ENCODE data around the gene SCN1A. TPM values are rescaled to one million over a fixed set of nuclear protein-coding genes. Genes with fewer than 3 reads are reported as not detected.

The SCN1A gene
- total and polyA plus RNA-seq, 2 of the 13 experiments (the other 11 are each of a cell fraction or from before 2014, with no cell fraction given) = 19.9 to 39.4 TPM

GRCh38 chr2:166140932-166141331, 13.1 kb upstream of the SCN1A start:
- in situ Hi-C loops (cut with HindIII; ENCODE audit: extremely low pct_ligation_motif_present, low pct_unique_long_range_greater_than_20kb) = no loop called here
- H3K36me3 ChIP-seq (replicated peaks in 1 of 2; ENCODE audit: control insufficient read depth in 1 of 2, insufficient read depth in 2 of 2, low read length in 2 of 2) = no peaks in the 10 kb centered on the region
- BruUV-seq (replicated peaks) = no TSS peak
- H3K4me2 ChIP-seq (ENCODE audit: low read depth, low read length) = no peak overlapping the region
- H3K4me3 ChIP-seq (replicated peaks in 1 of 3; ENCODE audit: insufficient read depth in 1 of 3, low read depth in 2 of 3, low read length in 3 of 3) = no peak overlapping the region
- peaks cover 8% of the 10 kb centered on the region for H3K9me3 ChIP-seq (ENCODE audit: low read length)
- no peaks in the 10 kb centered on the region for H3K79me2 ChIP-seq (ENCODE audit: insufficient read depth, low read length)
- no peak overlapping the region for H3K9ac ChIP-seq (ENCODE audit: insufficient read depth, low read depth, low read length)
- 89% methylated on average over 2 of the region's 2 CpGs for WGBS (ENCODE audit: low lambda C conversion rate)
- H4K20me1 ChIP-seq (ENCODE audit: insufficient read depth, low read length) = no peaks in the 10 kb centered on the region
- peak overlapping the region; percentile 60 for H2AFZ ChIP-seq (ENCODE audit: low read length)
- no peaks in the 10 kb centered on the region for H3K27me3 ChIP-seq (ENCODE audit: control insufficient read depth in 1 of 2, insufficient read depth in 2 of 2, low read length in 2 of 2)
- FAIRE-seq (no peak), ATAC-seq (peak; percentile 46; the same call in 2 of the 3 replicates), DNase-seq (ENCODE audit: low spot score) (no peak)
- POLR2A ChIA-PET = interaction anchor here (0.9 kb wide), 1 partner anchor 16 kb away, joined by 5 read pairs; no protein-coding TSS in a partner anchor
- TF ChIP-seq MAFK (conservative IDR thresholded peaks at IDR 0.05 in 1 of 2, IDR thresholded peaks at IDR 0.05 in 1 of 2; ENCODE audit: low read length in 2 of 2) = no peak
- TF ChIP-seq YEATS4 (CRISPR knock-in tag; IDR thresholded peaks at IDR 0.05; ENCODE audit: borderline replicate concordance) = 0 out of 2 replicates have a peak, but pooled peaks have one; percentile 26
- no peak for TF ChIP-seq FOXK1 (CRISPR knock-in tag; IDR thresholded peaks at IDR 0.05; ENCODE audit: borderline replicate concordance, low read depth)
- no peak for TF ChIP-seq HOXD1 (CRISPR knock-in tag; IDR thresholded peaks at IDR 0.05)
- no peak for TF ChIP-seq MXD4 (CRISPR knock-in tag; IDR thresholded peaks at IDR 0.05)
- TF ChIP-seq ZNF33A (CRISPR knock-in tag; IDR thresholded peaks at IDR 0.05; ENCODE audit: borderline replicate concordance) = 0 out of 2 replicates have a peak, but pooled peaks have one; percentile 39
- TF ChIP-seq ZNF609 (CRISPR knock-in tag; IDR thresholded peaks at IDR 0.05; ENCODE audit: borderline replicate concordance) = 0 out of 2 replicates have a peak, but pooled peaks have one; percentile 26
- TF ChIP-seq, protein P1, sequence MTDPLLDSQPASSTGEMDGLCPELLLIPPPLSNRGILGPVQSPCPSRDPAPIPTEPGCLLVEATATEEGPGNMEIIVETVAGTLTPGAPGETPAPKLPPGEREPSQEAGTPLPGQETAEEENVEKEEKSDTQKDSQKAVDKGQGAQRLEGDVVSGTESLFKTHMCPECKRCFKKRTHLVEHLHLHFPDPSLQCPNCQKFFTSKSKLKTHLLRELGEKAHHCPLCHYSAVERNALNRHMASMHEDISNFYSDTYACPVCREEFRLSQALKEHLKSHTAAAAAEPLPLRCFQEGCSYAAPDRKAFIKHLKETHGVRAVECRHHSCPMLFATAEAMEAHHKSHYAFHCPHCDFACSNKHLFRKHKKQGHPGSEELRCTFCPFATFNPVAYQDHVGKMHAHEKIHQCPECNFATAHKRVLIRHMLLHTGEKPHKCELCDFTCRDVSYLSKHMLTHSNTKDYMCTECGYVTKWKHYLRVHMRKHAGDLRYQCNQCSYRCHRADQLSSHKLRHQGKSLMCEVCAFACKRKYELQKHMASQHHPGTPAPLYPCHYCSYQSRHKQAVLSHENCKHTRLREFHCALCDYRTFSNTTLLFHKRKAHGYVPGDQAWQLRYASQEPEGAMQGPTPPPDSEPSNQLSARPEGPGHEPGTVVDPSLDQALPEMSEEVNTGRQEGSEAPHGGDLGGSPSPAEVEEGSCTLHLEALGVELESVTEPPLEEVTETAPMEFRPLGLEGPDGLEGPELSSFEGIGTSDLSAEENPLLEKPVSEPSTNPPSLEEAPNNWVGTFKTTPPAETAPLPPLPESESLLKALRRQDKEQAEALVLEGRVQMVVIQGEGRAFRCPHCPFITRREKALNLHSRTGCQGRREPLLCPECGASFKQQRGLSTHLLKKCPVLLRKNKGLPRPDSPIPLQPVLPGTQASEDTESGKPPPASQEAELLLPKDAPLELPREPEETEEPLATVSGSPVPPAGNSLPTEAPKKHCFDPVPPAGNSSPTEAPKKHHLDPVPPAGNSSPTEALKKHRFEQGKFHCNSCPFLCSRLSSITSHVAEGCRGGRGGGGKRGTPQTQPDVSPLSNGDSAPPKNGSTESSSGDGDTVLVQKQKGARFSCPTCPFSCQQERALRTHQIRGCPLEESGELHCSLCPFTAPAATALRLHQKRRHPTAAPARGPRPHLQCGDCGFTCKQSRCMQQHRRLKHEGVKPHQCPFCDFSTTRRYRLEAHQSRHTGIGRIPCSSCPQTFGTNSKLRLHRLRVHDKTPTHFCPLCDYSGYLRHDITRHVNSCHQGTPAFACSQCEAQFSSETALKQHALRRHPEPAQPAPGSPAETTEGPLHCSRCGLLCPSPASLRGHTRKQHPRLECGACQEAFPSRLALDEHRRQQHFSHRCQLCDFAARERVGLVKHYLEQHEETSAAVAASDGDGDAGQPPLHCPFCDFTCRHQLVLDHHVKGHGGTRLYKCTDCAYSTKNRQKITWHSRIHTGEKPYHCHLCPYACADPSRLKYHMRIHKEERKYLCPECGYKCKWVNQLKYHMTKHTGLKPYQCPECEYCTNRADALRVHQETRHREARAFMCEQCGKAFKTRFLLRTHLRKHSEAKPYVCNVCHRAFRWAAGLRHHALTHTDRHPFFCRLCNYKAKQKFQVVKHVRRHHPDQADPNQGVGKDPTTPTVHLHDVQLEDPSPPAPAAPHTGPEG (CRISPR knock-in tag; IDR thresholded peaks at IDR 0.05) = no peak
- TF ChIP-seq AFF4 (CRISPR knock-in tag; IDR thresholded peaks at IDR 0.05) = no peak
- no peak overlapping the region for H3K27ac ChIP-seq (ENCODE audit: extremely low read length, insufficient read depth, low read length)
- CTCF ChIA-PET (ENCODE audit: low intra/inter-chr PET ratio, low total read pairs) = no interaction called here
- intact Hi-C loops (cut with micrococcal nuclease; ENCODE audit: unreplicated experiment) = no loop called here
- H3K4me1 ChIP-seq (ENCODE audit: insufficient read depth, low read length) = peaks cover 48% of the 10 kb centered on the region
